ENCODE measurements around the gene BRIP1. TPM values are rescaled to one million over a fixed set of nuclear protein-coding genes. Genes with fewer than 3 reads are reported as not detected.

BRIP1 gene
- total RNA-seq, 2 donors from 2014 or later: 0.14 TPM

GRCh38 chr17:61717352-61717751 lies 146.0 kb downstream of the BRIP1 start:
- Histone ChIP-seq H3K27ac (no peak overlapping the region), H3K4me3 (no peak overlapping the region), H3K36me3 (no peaks in the 10 kb centered on the region), H3K9me3 (no peaks in the 10 kb centered on the region), H3K4me1 (ENCODE audit: control insufficient read depth in 1 of 2, low read depth in 2 of 2) (no peaks in the 10 kb centered on the region), H3K27me3 (replicated peaks; ENCODE audit: insufficient read depth) (no peaks in the 10 kb centered on the region)
- no peak for TF ChIP-seq CTCF (IDR thresholded peaks at IDR 0.05)
- ATAC-seq (ENCODE audit: insufficient number of reproducible peaks, low FRiP score, low read depth) (no peak), DNase-seq (ENCODE audit: low spot score) (no peak)

GRCh38 chr17:61716225-61716829 lies 147.0 kb downstream of the BRIP1 start:
- Histone ChIP-seq H3K27ac (no peak overlapping the region), H3K36me3 (no peaks in the 10 kb centered on the region), H3K9me3 (no peaks in the 10 kb centered on the region), H3K4me3 (no peak overlapping the region), H3K4me1 (ENCODE audit: control insufficient read depth in 1 of 2, low read depth in 2 of 2) (no peaks in the 10 kb centered on the region), H3K27me3 (replicated peaks; ENCODE audit: insufficient read depth) (no peaks in the 10 kb centered on the region)
- no peak for ATAC-seq (ENCODE audit: insufficient number of reproducible peaks, low FRiP score, low read depth)
- no peak for DNase-seq (ENCODE audit: low spot score)
- no peak for TF ChIP-seq CTCF (IDR thresholded peaks at IDR 0.05)

DNA sequence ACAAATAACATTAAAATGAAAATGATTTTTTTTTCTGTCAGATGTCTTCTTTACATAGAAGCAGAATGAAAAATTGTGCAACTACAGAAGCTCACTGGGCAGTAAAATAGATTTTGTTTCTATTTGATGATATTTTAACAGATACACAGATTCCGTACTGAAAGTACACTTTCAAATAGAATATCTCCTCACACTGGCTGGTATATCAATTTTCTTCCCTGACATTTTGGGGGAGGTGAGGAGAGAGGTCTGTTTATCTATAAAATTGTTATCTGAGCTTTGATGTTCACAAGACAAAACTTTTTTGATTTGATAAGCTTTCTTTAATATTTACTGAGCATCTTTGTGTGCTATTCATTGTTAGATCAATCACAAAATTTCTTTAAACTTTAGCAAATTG lies 148.0 kb downstream of the BRIP1 start:
- TF ChIP-seq CTCF (IDR thresholded peaks at IDR 0.05): no peak
- Histone ChIP-seq H3K36me3 (no peaks in the 10 kb centered on the region), H3K27ac (no peak overlapping the region), H3K27me3 (replicated peaks; ENCODE audit: insufficient read depth) (no peaks in the 10 kb centered on the region), H3K4me1 (ENCODE audit: control insufficient read depth in 1 of 2, low read depth in 2 of 2) (no peaks in the 10 kb centered on the region), H3K9me3 (no peaks in the 10 kb centered on the region), H3K4me3 (no peak overlapping the region)
- ATAC-seq (ENCODE audit: insufficient number of reproducible peaks, low FRiP score, low read depth) (no peak), DNase-seq (ENCODE audit: low spot score) (no peak)

- no peaks in the 10 kb centered on the region for H3K9me3 ChIP-seq
- no peak for ATAC-seq (ENCODE audit: insufficient number of reproducible peaks, low FRiP score, low read depth)
- DNase-seq (ENCODE audit: low spot score): no peak
- H3K4me1 ChIP-seq (ENCODE audit: control insufficient read depth in 1 of 2, low read depth in 2 of 2): no peaks in the 10 kb centered on the region
- H3K36me3 ChIP-seq: no peaks in the 10 kb centered on the region
- H3K27me3 ChIP-seq (replicated peaks; ENCODE audit: insufficient read depth): no peaks in the 10 kb centered on the region
- no peak overlapping the region for H3K27ac ChIP-seq
- no peak for TF ChIP-seq CTCF (IDR thresholded peaks at IDR 0.05)
- H3K4me3 ChIP-seq: no peak overlapping the region
These were observed 149.0 kb downstream of the BRIP1 start for GRCh38 chr17:61714300-61714699.

DNA sequence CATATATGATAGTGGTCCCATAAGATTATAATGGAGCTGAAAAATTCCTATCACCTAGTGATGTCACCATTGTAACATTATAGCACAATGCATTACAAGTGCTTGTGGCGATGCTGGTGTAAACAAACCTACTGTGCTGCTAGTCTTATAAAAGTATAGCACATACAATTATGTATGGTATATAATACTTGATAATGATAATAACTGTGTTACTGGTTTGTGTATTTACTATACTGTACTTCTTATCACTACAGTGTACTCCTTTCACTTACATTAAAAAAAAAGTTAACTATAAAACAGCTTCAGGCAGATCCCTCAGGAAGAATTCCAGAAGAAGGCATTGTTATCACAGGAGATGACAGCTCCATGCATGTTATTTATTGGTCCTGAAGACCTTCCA lies 150.3 kb downstream of the BRIP1 start:
- no peak for ATAC-seq (ENCODE audit: insufficient number of reproducible peaks, low FRiP score, low read depth)
- Histone ChIP-seq H3K27me3 (replicated peaks; ENCODE audit: insufficient read depth) (no peaks in the 10 kb centered on the region), H3K9me3 (no peaks in the 10 kb centered on the region), H3K4me3 (no peak overlapping the region), H3K36me3 (no peaks in the 10 kb centered on the region), H3K27ac (no peak overlapping the region), H3K4me1 (ENCODE audit: control insufficient read depth in 1 of 2, low read depth in 2 of 2) (no peaks in the 10 kb centered on the region)
- DNase-seq (ENCODE audit: low spot score): no peak
- TF ChIP-seq CTCF (IDR thresholded peaks at IDR 0.05): no peak
